Spinal cord (tissue), 10 donors: ENCODE results near the gene DEFB118. TPM values are rescaled to one million over a fixed set of nuclear protein-coding genes. Genes with fewer than 3 reads are reported as not detected.
"Not testable (repeated sequence)": the region's sequence is repeated elsewhere in the genome, so short reads cannot be mapped to it uniquely, and the experiment has no call there.

Source experiments
- DNase-seq, 6 donors: peaks; one replicate each; pipeline versions ENCODE4 v3.0.0 to v3.0.0-alpha.2; 2013 to 2015; ENCODE audit warnings: low spot score in 6 of 6, low read depth in 4 of 6
- H3K27ac ChIP-seq: one replicate; pipeline ENCODE4 v1.5.1; 2013; ENCODE audit warnings: low read depth, low read length, control low read depth
- H3K27me3 ChIP-seq: one replicate; pipeline ENCODE4 v1.6.1; 2013; ENCODE audit warnings: low read length; ENCODE audit not compliant: control insufficient read depth, insufficient read depth
- H3K36me3 ChIP-seq: one replicate; pipeline ENCODE4 v1.6.1; 2013; ENCODE audit warnings: low read length; ENCODE audit not compliant: control insufficient read depth, insufficient read depth
- H3K4me1 ChIP-seq: one replicate; pipeline ENCODE4 v1.6.1; 2013; ENCODE audit warnings: low read length; ENCODE audit not compliant: control insufficient read depth, insufficient read depth
- H3K4me3 ChIP-seq: one replicate; pipeline ENCODE4 v1.5.1; 2013; ENCODE audit warnings: low read depth, low read length, control low read depth
- H3K9me3 ChIP-seq: one replicate; pipeline ENCODE4 v1.6.1; 2013; ENCODE audit warnings: low read length; ENCODE audit not compliant: control insufficient read depth, insufficient read depth
- WGBS: methylation state at CpG from one replicate; pipeline ENCODE4 v1.1.5; 2013; ENCODE audit warnings: missing lambda C conversion rate; ENCODE audit not compliant: insufficient coverage; 5-methylcytosine and 5-hydroxymethylcytosine counted together
- long read RNA-seq, 4 donors: transcript quantifications; one replicate each; lab custom pipeline, GENCODE V29; 2026
- polyA plus RNA-seq, 2 donors: library from polyadenylated mRNA; unstranded; fragments of 120-200 nt; gene quantifications; one replicate each; pipeline ENCODE4 v1.2.1, GENCODE V29; 2013; ENCODE audit not compliant: insufficient read length in 2 of 2
- total RNA-seq, 2 donors: library from RNA; depleted of rRNA in 1 of 2; stranded (reverse); fragments of 120-200 nt in 1 of 2; fragments of >200 nt in 1 of 2; gene quantifications; one replicate each; pipeline versions ENCODE4 v1.2.3 to v1.2.4, GENCODE V29; 2013 to 2014
- donor health status: healthy.

Gene DEFB118, protein sequence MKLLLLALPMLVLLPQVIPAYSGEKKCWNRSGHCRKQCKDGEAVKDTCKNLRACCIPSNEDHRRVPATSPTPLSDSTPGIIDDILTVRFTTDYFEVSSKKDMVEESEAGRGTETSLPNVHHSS
- total RNA-seq (not detected), polyA plus RNA-seq (not detected)
- long read RNA-seq, donor 1, result 0 reads
- long read RNA-seq, donor 2, result 0 reads
- long read RNA-seq, donor 3, result 0 reads
- long read RNA-seq, donor 4, result 0 reads

DNA sequence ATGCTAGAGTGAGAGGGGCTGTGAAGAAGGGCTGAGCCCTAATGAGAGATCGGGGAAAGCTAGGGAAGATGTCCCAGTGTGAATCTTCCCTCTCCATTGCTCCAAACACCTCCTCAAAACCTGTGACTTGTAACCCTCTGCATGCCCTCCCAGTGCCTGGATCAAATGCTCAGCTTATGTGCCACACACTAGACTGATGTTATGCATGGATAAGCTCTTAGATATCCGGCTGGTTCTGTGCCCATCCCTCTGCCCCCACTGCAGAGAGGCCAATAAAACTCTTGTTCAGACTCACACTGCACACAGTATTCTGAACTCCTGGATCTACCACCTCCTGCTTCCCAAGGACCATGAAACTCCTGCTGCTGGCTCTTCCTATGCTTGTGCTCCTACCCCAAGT, at the start of gene DEFB118:
DEFB118 (plus strand) TSS at position 301 of the 400 bp plus-strand sequence; CDS start at position 351, 50 bp downstream.
- no peak for DNase-seq
- H3K36me3 ChIP-seq, result no peaks in the 10 kb centered on the region
- 57% methylated on average over 1 of the region's 2 CpGs for WGBS
- H3K4me1 ChIP-seq, result no peaks in the 10 kb centered on the region
- H3K27me3 ChIP-seq, result no peaks in the 10 kb centered on the region
- H3K4me3 ChIP-seq, result no peak within 1 kb of the TSS
- H3K27ac ChIP-seq, result no peak within 1 kb of the TSS
- H3K9me3 ChIP-seq, result no peaks in the 10 kb centered on the region

DNA sequence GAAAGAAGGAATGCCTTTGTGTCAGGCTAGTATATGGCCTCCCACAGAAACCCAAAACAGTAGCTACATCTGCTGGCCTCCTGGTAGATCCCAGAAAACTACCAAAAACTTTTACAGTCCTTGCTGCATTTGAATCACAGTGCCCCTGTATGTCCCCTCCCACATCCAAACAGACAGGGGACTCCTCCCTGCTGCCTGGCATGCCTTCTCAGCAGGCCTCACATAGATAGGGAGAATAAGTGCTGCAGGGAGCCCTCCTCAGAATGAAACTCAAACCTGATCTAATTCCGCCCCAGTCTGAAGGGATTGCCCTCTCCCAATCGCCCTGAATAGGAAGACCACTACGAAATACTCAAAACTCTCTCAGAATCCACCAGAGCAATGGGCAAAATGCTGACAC, 45.9 kb upstream of the DEFB118 start:
- H3K4me3 ChIP-seq, result no peak overlapping the region
- H3K4me1 ChIP-seq, result no peaks in the 10 kb centered on the region
- H3K27ac ChIP-seq, result no peak overlapping the region
- no peaks in the 10 kb centered on the region for H3K27me3 ChIP-seq
- WGBS, result no CpG with 5 or more reads among the region's 3 CpGs
- H3K36me3 ChIP-seq, result no peaks in the 10 kb centered on the region
- no peaks in the 10 kb centered on the region for H3K9me3 ChIP-seq
- no peak for DNase-seq

DNA sequence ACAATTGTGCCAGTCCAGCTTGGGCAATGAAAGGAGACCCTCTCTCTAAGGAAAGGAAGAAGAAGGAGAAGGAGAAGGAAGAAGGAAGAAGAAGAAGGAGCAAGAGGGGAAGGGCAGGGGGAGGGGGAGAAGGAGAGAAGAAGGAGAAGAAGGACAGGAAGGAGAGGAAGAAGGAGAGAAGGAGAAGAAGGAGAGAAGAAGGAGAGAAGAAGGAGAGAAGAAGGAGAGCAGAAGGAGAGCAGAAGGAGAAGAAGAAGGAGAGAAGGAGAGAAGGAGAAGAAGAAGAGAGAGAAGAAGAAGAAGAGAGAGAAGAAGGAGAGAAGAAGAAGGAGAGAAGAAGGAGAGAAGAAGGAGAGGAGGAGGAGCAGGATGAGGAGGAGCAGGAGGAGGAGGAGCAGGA, 37.5 kb upstream of the DEFB118 start:
- DNase-seq, result no peak
- Histone ChIP-seq H3K36me3 (no peaks in the 10 kb centered on the region), H3K27ac (no peak overlapping the region), H3K9me3 (peaks cover 3% of the 10 kb centered on the region), H3K4me1 (no peaks in the 10 kb centered on the region), H3K4me3 (no peak overlapping the region), H3K27me3 (no peaks in the 10 kb centered on the region)

DNA sequence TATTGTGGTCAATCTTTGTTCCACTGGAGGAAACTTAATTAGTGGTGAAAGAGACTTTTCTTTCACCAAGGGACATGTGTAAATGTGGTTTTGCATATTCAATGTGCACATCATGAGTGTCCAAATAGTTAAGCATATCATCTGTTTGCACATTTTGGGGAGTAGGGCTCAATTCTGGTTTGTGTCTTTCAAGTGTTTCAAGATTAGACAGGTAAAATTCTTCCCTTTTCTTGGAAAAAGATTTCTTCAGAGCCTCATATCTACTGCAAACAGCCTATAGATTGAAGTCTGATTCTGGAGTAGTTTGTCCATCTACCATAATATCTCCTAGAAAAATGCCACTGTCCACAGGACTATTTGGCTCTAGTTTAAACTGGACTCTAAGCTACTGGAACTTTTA, 26.9 kb upstream of the DEFB118 start:
- Histone ChIP-seq H3K4me3 (no peak overlapping the region), H3K27ac (no peak overlapping the region), H3K27me3 (no peaks in the 10 kb centered on the region), H3K36me3 (no peaks in the 10 kb centered on the region), H3K9me3 (peaks cover 4% of the 10 kb centered on the region), H3K4me1 (no peaks in the 10 kb centered on the region)
- no peak for DNase-seq

DNA sequence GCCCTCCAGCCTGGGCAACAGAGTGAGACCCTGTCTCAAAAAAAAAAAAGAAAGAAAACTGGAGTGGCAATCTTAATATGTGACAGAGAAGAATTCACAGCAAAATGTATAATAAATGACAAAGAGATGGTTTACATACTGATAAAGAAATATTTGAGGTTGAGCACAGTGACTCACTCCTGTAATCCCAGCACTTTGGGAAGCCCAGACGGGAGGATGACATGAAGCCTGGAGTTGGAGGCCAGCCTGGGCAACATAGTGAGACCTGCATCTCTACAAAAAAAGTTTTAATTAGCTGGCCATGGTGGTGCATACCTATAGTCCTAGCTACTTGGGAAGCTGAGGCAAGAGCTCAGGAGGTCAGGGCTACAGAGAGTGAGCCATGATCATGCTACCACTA, 12.4 kb upstream of the DEFB118 start:
- Histone ChIP-seq H3K27me3 (no peaks in the 10 kb centered on the region), H3K27ac (no peak overlapping the region), H3K36me3 (no peaks in the 10 kb centered on the region), H3K4me1 (no peaks in the 10 kb centered on the region), H3K4me3 (no peak overlapping the region), H3K9me3 (no peaks in the 10 kb centered on the region)
- DNase-seq, result no peak
- 57% methylated on average over 1 of the region's 1 CpG for WGBS

DNA sequence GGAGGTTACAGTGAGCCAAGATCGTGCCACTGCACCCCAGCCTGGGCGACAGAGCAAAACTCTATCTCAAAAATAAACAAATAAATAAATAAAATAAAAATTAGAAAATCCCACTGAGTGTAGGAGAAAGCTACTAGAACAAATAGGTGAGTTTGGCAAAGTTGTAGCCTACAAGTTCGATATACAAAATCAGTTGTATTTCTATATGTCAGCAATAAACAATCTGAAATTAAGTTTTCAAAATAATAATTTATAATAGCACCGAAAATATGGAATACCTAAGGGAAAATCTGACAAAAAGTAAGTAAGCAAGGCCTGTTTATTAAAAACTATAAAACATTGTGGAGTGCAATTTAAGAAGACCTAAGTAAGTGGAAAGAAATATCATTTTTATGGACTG, 5.1 kb upstream of the DEFB118 start:
- Histone ChIP-seq H3K4me1 (no peaks in the 10 kb centered on the region), H3K27me3 (no peaks in the 10 kb centered on the region), H3K36me3 (no peaks in the 10 kb centered on the region), H3K27ac (no peak overlapping the region), H3K9me3 (no peaks in the 10 kb centered on the region), H3K4me3 (no peak overlapping the region)
- WGBS, result no CpG with 5 or more reads among the region's 4 CpGs
- DNase-seq, result no peak

DNA sequence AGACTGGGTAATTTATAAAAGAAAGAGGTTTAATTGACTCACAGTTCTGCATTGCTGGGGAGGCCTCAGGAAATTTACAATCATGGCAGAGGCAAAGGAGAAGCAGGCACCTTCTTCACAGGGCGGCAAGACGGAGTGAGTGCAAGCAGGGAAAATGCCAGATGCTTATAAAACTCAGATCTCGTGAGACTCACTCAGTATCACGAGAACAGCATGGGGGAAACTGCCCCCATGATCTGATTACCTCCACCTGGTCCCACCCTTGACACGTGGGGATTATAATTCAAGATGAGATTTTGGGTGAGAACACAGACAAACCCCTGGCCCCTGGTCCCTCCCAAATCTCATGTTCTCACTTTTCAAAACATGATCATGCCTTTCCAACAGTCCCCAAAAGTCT, 4.1 kb upstream of the DEFB118 start:
- WGBS, result 78% methylated on average over 3 of the region's 5 CpGs
- not testable (repeated sequence) for H3K9me3 ChIP-seq, H3K36me3 ChIP-seq, H3K27ac ChIP-seq, H3K4me1 ChIP-seq, H3K4me3 ChIP-seq, H3K27me3 ChIP-seq, DNase-seq

DNA sequence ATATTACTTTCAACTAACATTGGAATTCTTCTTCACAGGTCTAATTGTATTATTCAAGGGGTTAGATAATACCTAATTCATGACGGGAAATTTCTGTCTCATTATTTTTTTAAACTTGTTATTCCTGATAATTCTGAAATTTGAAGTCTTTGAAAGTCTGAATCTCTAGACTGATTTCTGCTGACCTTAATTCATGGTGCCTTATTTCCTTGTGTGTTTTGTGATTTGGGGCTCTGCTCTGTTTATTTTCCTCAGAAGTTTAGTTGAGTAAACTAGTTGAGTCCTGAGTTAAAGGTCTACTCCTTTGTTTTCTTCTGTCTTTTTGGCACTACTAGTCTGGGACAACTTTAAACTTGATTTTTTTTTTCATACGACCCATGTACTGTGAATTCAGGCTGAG, 5.9 kb downstream of the DEFB118 start:
- DNase-seq, result no peak
- no CpG with 5 or more reads among the region's 2 CpGs for WGBS
- Histone ChIP-seq H3K27me3 (no peaks in the 10 kb centered on the region), H3K27ac (no peak overlapping the region), H3K4me3 (no peak overlapping the region), H3K36me3 (no peaks in the 10 kb centered on the region), H3K4me1 (no peaks in the 10 kb centered on the region), H3K9me3 (peaks cover 3% of the 10 kb centered on the region)

DNA sequence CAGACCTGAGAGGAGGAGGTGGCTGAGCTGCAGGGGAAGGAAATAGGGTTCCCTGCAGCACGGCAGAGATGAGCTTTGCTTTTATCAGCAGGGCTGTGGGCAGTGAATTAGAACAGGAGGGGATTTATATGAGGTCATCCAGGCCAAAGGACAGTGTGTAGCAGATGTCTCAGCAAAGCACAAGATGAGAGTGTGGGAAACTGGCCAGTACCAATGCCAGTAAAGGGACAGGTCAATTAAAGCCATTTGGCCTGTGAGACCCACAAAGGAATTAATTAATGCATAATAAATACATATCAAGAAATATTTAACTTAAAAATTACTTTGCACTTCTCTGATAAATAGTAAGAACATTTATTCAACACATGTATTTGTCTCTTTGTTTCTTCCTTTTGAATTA, 22.1 kb downstream of the DEFB118 start, which contains the start of gene DEFB119:
DEFB119 (minus strand) TSS at position 101 of the 400 bp plus-strand sequence. CDS start 107 bp downstream, outside the sequence.
- Histone ChIP-seq H3K4me3 (no peak within 1 kb of the TSS), H3K9me3 (no peaks in the 10 kb centered on the region), H3K27ac (no peak within 1 kb of the TSS), H3K4me1 (no peaks in the 10 kb centered on the region), H3K36me3 (no peaks in the 10 kb centered on the region), H3K27me3 (no peaks in the 10 kb centered on the region)
- DNase-seq, result no peak
- 36% methylated on average over 1 of the region's 1 CpG for WGBS

DNA sequence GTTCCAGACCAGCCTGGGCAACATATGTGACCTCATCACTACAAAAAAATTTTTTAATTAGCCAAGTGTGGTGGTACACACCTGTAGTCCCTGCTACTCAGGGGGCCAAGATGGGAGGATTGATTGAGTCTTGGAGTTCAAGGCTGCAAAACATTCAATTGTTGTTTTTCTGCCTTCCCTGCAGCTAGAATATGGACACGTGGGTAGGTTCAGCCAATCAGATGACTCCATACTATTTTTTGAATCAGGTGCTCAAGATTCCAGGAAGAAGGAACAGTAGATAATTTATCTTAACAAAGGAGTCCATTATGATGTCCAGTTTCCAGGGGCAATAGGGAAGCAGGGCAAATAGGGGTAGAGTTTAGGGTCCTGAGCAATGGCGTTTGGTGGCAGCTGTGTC, 24.4 kb downstream of the DEFB118 start:
- H3K4me1 ChIP-seq, result no peaks in the 10 kb centered on the region
- H3K36me3 ChIP-seq, result no peaks in the 10 kb centered on the region
- H3K27me3 ChIP-seq, result no peaks in the 10 kb centered on the region
- H3K9me3 ChIP-seq, result no peaks in the 10 kb centered on the region
- no peak for DNase-seq
- no CpG with 5 or more reads among the region's 2 CpGs for WGBS
- no peak overlapping the region for H3K4me3 ChIP-seq
- no peak overlapping the region for H3K27ac ChIP-seq
